ENCODE measurements around the gene ADAM22. TPM values are rescaled to one million over a fixed set of nuclear protein-coding genes. Genes with fewer than 3 reads are reported as not detected.

Gene ADAM22
- total RNA-seq, 1 experiment from 2014 or later = 10.1 TPM

- Histone ChIP-seq H3K36me3 (ENCODE audit: control insufficient read depth, insufficient read depth, low read length) (no peaks in the 10 kb centered on the region), H3K4me1 (peaks cover 7% of the 10 kb centered on the region), H3K4me3 (ENCODE audit: low read depth, low read length) (peak overlapping the region; percentile 81), H3K9me3 (no peaks in the 10 kb centered on the region), H3K27me3 (replicated peaks; ENCODE audit: control insufficient read depth, insufficient read depth, low read length) (no peaks in the 10 kb centered on the region)
- intact Hi-C loops (cut with micrococcal nuclease; ENCODE audit: unreplicated experiment) = no loop called here
- Mint-ChIP-seq H3K27ac (ENCODE audit: unreplicated experiment) (peak overlapping the region; percentile 52), H3K36me3 (ENCODE audit: insufficient read depth, unreplicated experiment) (no peaks in the 10 kb centered on the region), H3K9me3 (ENCODE audit: unreplicated experiment) (no peaks in the 10 kb centered on the region), H3K4me1 (ENCODE audit: low read depth, unreplicated experiment) (peaks cover 6% of the 10 kb centered on the region), H3K27me3 (ENCODE audit: insufficient read depth, unreplicated experiment) (peaks cover 8% of the 10 kb centered on the region), H3K4me3 (ENCODE audit: unreplicated experiment) (peak overlapping the region; percentile 91)
- TF ChIP-seq CTCF (IDR thresholded peaks at IDR 0.05; ENCODE audit: insufficient read depth in 1 of 2, low read depth in 1 of 2, low read length in 1 of 2, severe bottlenecking in 1 of 2, unreplicated experiment in 1 of 2) = no peak
- no peak for DNase-seq
- POLR2A ChIA-PET = interaction anchor here (0.9 kb wide), 1 partner anchor 34 kb away, joined by 3 read pairs; no protein-coding TSS in a partner anchor
- BruUV-seq (replicated peaks) = no TSS peak
- CTCF ChIA-PET = interaction anchor here (1.3 kb wide), 1 partner anchor 23 kb away, joined by 3 read pairs; no protein-coding TSS in a partner anchor
These were observed 472 bp upstream of the ADAM22 start for GRCh38 chr7:87933605-87933952.

- POLR2A ChIA-PET = interaction anchor here (0.7 kb wide), 1 partner anchor 292 kb away, joined by 6 read pairs; no protein-coding TSS in a partner anchor
- no peaks in the 10 kb centered on the region for H3K9me3 Mint-ChIP-seq (ENCODE audit: unreplicated experiment)
- H3K4me1 ChIP-seq = peaks cover 18% of the 10 kb centered on the region
- intact Hi-C loops (cut with micrococcal nuclease; ENCODE audit: unreplicated experiment) = loop anchor here (1.0 to 5.0 kb wide), 5 partner anchors 28 to 176 kb away; partner anchors contain the start of genes DBF4 and SLC25A40
- H3K4me1 Mint-ChIP-seq (ENCODE audit: low read depth, unreplicated experiment) = peaks cover 15% of the 10 kb centered on the region
- DNase-seq = peak in 1 of 2 experiments; percentile 24
- no peaks in the 10 kb centered on the region for H3K9me3 ChIP-seq
- peak overlapping the region; percentile 52 for H3K27ac Mint-ChIP-seq (ENCODE audit: unreplicated experiment)
- H3K27me3 ChIP-seq (replicated peaks; ENCODE audit: control insufficient read depth, insufficient read depth, low read length) = no peaks in the 10 kb centered on the region
- peak overlapping the region; percentile 91 for H3K4me3 Mint-ChIP-seq (ENCODE audit: unreplicated experiment)
- H3K4me3 ChIP-seq (ENCODE audit: low read depth, low read length) = peak overlapping the region; percentile 81
- no peaks in the 10 kb centered on the region for H3K36me3 Mint-ChIP-seq (ENCODE audit: insufficient read depth, unreplicated experiment)
- CTCF ChIA-PET = interaction anchor here (0.6 to 1.3 kb wide), 3 partner anchors 10 to 103 kb away, joined by 3 to 6 read pairs (median 5); no protein-coding TSS in a partner anchor
- no peak for TF ChIP-seq CTCF (IDR thresholded peaks at IDR 0.05; ENCODE audit: insufficient read depth in 1 of 2, low read depth in 1 of 2, low read length in 1 of 2, severe bottlenecking in 1 of 2, unreplicated experiment in 1 of 2)
- H3K27me3 Mint-ChIP-seq (ENCODE audit: insufficient read depth, unreplicated experiment) = peaks cover 8% of the 10 kb centered on the region
- H3K36me3 ChIP-seq (ENCODE audit: control insufficient read depth, insufficient read depth, low read length) = no peaks in the 10 kb centered on the region
- no TSS peak for BruUV-seq (replicated peaks)
These were observed 790 bp downstream of the ADAM22 start for GRCh38 chr7:87934699-87935383.

- intact Hi-C loops (cut with micrococcal nuclease; ENCODE audit: unreplicated experiment) = loop anchor here (2.0 to 5.0 kb wide), 2 partner anchors 29 to 122 kb away; no protein-coding TSS in a partner anchor
- peaks cover 15% of the 10 kb centered on the region for H3K4me1 Mint-ChIP-seq (ENCODE audit: low read depth, unreplicated experiment)
- Histone ChIP-seq H3K4me3 (ENCODE audit: low read depth, low read length) (peak overlapping the region; percentile 81), H3K4me1 (peaks cover 23% of the 10 kb centered on the region), H3K36me3 (ENCODE audit: control insufficient read depth, insufficient read depth, low read length) (no peaks in the 10 kb centered on the region), H3K9me3 (no peaks in the 10 kb centered on the region), H3K27me3 (replicated peaks; ENCODE audit: control insufficient read depth, insufficient read depth, low read length) (no peaks in the 10 kb centered on the region)
- CTCF ChIA-PET = no interaction called here
- POLR2A ChIA-PET = no interaction called here
- H3K4me3 Mint-ChIP-seq (ENCODE audit: unreplicated experiment) = peak overlapping the region; percentile 91
- H3K9me3 Mint-ChIP-seq (ENCODE audit: unreplicated experiment) = no peaks in the 10 kb centered on the region
- H3K27ac Mint-ChIP-seq (ENCODE audit: unreplicated experiment) = no peak overlapping the region
- peak in 1 of 2 experiments; percentile 10 for DNase-seq
- H3K36me3 Mint-ChIP-seq (ENCODE audit: insufficient read depth, unreplicated experiment) = no peaks in the 10 kb centered on the region
- no peak for TF ChIP-seq CTCF (IDR thresholded peaks at IDR 0.05; ENCODE audit: insufficient read depth in 1 of 2, low read depth in 1 of 2, low read length in 1 of 2, severe bottlenecking in 1 of 2, unreplicated experiment in 1 of 2)
- peaks cover 6% of the 10 kb centered on the region for H3K27me3 Mint-ChIP-seq (ENCODE audit: insufficient read depth, unreplicated experiment)
- TSS peak; percentile 30 for BruUV-seq (replicated peaks)
These were observed 1.3 kb downstream of the ADAM22 start for GRCh38 chr7:87935384-87935706.

Data from Caco-2 (cell line).